GM18951 (cell line): ENCODE data around the gene YBX2.

ENCODE experiments used
- POLR2A ChIP-seq: IDR thresholded peaks from 4 replicates; pipeline ENCODE4 v1.6.1; 2011; ENCODE audit warnings: mild to moderate bottlenecking; ENCODE audit not compliant: insufficient read length, insufficient read depth; ENCODE audit errors: extremely low read depth
- in situ Hi-C: fragments of 300-500 bp; cut with MboI; formaldehyde crosslinking; loops from one replicate; pipeline ENCODE4 v1.12.0; 2022; ENCODE audit warnings: low sequenced_read_pairs, mixed read lengths, inconsistent platforms; ENCODE audit not compliant: unreplicated experiment

YBX2 gene

GRCh38 chr17:7315570-7316235 is 21.3 kb upstream of the YBX2 start:
- in situ Hi-C loops, result no loop called here
- TF ChIP-seq POLR2A, result no peak

GRCh38 chr17:7314719-7315569 is 20.5 kb upstream of the YBX2 start, which contains the start of gene GPS2:
Gene GPS2, minus strand, starts transcription at chr17:7315360. Its CDS starts 308 bp downstream, at chr17:7315052.
- in situ Hi-C loops, result no loop called here
- peak; percentile 83 for TF ChIP-seq POLR2A

GRCh38 chr17:7313890-7314718 is 19.7 kb upstream of the YBX2 start:
- in situ Hi-C loops, result no loop called here
- TF ChIP-seq POLR2A, result peak; percentile 19

- in situ Hi-C loops, result no loop called here
- peak; percentile 42 for TF ChIP-seq POLR2A
Observed at GRCh38 chr17:7313088-7313889, 18.9 kb upstream of the YBX2 start.

GRCh38 chr17:7312432-7313087 is 18.1 kb upstream of the YBX2 start:
- in situ Hi-C loops, result no loop called here
- TF ChIP-seq POLR2A, result no peak

GRCh38 chr17:7311110-7311705 is 16.8 kb upstream of the YBX2 start:
- in situ Hi-C loops, result no loop called here
- TF ChIP-seq POLR2A, result no peak

- TF ChIP-seq POLR2A, result no peak
- in situ Hi-C loops, result no loop called here
Observed at GRCh38 chr17:7309628-7310027, 15.2 kb upstream of the YBX2 start.

GRCh38 chr17:7308625-7309433 is 14.4 kb upstream of the YBX2 start:
- in situ Hi-C loops, result no loop called here
- peak; percentile 41 for TF ChIP-seq POLR2A

GRCh38 chr17:7307686-7308624 is 13.5 kb upstream of the YBX2 start:
- in situ Hi-C loops, result no loop called here
- no peak for TF ChIP-seq POLR2A

GRCh38 chr17:7306911-7307685 is 12.7 kb upstream of the YBX2 start, which contains the start of gene EIF5A:
Gene EIF5A, plus strand, starts transcription at chr17:7307628. Its CDS starts 2,008 bp downstream, at chr17:7309636.
- peak; percentile 70 for TF ChIP-seq POLR2A
- in situ Hi-C loops, result no loop called here
